ENCODE results near the gene CXCL13. TPM values are rescaled to one million over a fixed set of nuclear protein-coding genes. Genes with fewer than 3 reads are reported as not detected.
"Not testable (repeated sequence)": the region's sequence is repeated elsewhere in the genome, so short reads cannot be mapped to it uniquely, and the experiment has no call there.

Gene CXCL13
- total RNA-seq, 1 experiment from 2014 or later = not detected

DNA sequence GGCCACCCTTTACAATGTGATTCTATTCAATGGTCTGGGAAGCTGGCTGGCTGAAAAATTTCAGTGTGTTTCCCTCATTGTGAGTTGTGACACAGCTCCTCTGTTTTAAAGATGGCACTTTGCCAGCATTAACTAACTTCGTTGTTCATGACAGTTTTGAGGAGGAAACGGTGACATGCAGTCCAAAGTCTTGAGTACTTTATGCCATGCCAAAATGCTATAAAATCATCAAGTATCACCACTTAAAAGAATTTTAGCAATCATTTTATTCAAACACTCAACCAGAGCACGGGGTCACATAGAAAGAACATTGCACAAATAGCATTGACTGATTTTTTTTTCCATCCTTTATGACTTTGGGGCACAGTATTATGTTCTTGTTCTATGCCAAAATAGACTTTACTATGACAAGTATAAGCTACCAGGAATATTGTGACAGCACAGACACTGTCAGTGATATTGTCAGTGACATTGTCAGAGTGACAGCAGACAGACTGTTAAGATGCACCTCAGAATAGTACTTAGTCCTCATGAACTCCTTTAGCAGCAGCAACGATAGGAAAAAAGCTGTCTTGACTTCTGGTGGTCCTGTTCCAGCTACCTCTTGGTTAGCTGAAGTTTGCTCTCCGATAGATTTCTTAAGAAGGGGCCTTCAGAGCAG is 46.7 kb downstream of the CXCL13 start:
- H3K4me1 ChIP-seq (ENCODE audit: control insufficient read depth, insufficient read depth, low read length) = no peaks in the 10 kb centered on the region
- no peaks in the 10 kb centered on the region for H3K36me3 ChIP-seq (ENCODE audit: control insufficient read depth, insufficient read depth, low read length)
- DNase-seq (ENCODE audit: low read depth, low spot score) (no peak), ATAC-seq (no peak)
- intact Hi-C loops (cut with micrococcal nuclease; ENCODE audit: unreplicated experiment) = no loop called here
- no peak overlapping the region for H3K27ac ChIP-seq (ENCODE audit: low read length)
- H3K27me3 ChIP-seq (ENCODE audit: control insufficient read depth, insufficient read depth, low read length) = no peaks in the 10 kb centered on the region
- BruUV-seq (replicated peaks) = no TSS peak
- CTCF ChIA-PET = no interaction called here
- no peak overlapping the region for H3K4me3 ChIP-seq (ENCODE audit: low read depth in 2 of 2, low read length in 2 of 2)
- POLR2A ChIA-PET = no interaction called here
- no peaks in the 10 kb centered on the region for H3K9me3 ChIP-seq (ENCODE audit: control insufficient read depth, insufficient read depth, low read depth, low read length)
- TF ChIP-seq, protein P1, sequence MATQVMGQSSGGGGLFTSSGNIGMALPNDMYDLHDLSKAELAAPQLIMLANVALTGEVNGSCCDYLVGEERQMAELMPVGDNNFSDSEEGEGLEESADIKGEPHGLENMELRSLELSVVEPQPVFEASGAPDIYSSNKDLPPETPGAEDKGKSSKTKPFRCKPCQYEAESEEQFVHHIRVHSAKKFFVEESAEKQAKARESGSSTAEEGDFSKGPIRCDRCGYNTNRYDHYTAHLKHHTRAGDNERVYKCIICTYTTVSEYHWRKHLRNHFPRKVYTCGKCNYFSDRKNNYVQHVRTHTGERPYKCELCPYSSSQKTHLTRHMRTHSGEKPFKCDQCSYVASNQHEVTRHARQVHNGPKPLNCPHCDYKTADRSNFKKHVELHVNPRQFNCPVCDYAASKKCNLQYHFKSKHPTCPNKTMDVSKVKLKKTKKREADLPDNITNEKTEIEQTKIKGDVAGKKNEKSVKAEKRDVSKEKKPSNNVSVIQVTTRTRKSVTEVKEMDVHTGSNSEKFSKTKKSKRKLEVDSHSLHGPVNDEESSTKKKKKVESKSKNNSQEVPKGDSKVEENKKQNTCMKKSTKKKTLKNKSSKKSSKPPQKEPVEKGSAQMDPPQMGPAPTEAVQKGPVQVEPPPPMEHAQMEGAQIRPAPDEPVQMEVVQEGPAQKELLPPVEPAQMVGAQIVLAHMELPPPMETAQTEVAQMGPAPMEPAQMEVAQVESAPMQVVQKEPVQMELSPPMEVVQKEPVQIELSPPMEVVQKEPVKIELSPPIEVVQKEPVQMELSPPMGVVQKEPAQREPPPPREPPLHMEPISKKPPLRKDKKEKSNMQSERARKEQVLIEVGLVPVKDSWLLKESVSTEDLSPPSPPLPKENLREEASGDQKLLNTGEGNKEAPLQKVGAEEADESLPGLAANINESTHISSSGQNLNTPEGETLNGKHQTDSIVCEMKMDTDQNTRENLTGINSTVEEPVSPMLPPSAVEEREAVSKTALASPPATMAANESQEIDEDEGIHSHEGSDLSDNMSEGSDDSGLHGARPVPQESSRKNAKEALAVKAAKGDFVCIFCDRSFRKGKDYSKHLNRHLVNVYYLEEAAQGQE (IDR thresholded peaks at IDR 0.05; ENCODE audit: insufficient read depth in 1 of 2, low read depth in 2 of 2, low read length in 1 of 2) = no peak
- in situ Hi-C loops (cut with HindIII; ENCODE audit: low pct_unique_long_range_greater_than_20kb, low sequenced_read_pairs) = no loop called here

DNA sequence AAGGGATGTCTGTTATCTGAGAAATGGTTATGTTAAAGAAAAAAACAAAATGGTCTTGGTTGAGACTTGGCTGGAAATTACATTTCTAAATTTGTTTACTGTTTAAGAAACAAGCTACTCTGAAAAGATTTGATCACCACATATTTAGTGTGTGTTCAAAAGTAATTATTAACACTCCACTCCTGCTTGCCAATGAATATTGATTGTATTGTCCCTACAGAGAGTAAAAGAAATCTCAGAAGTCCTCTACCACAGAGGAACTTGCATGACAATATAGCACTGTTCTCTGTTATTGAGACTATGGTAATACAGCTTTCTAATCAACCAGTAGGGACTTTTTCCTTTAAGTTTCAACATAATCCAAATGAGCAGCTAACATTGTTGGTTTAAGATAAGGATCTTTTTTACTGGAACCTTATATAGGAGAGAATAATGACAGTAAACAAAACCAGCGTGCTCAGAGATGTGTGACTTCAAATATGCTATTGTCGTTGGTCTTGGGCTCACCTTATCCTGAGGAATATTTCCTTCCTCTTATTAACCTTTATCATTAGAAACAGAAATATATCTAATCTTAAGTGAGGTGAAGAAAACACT is 47.6 kb downstream of the CXCL13 start:
- CTCF ChIA-PET = no interaction called here
- no TSS peak for BruUV-seq (replicated peaks)
- intact Hi-C loops (cut with micrococcal nuclease; ENCODE audit: unreplicated experiment) = no loop called here
- Histone ChIP-seq H3K27me3 (ENCODE audit: control insufficient read depth, insufficient read depth, low read length) (no peaks in the 10 kb centered on the region), H3K4me3 (ENCODE audit: low read depth in 2 of 2, low read length in 2 of 2) (no peak overlapping the region), H3K27ac (ENCODE audit: low read length) (no peak overlapping the region), H3K4me1 (ENCODE audit: control insufficient read depth, insufficient read depth, low read length) (no peaks in the 10 kb centered on the region), H3K9me3 (ENCODE audit: control insufficient read depth, insufficient read depth, low read depth, low read length) (no peaks in the 10 kb centered on the region), H3K36me3 (ENCODE audit: control insufficient read depth, insufficient read depth, low read length) (no peaks in the 10 kb centered on the region)
- in situ Hi-C loops (cut with HindIII; ENCODE audit: low pct_unique_long_range_greater_than_20kb, low sequenced_read_pairs) = no loop called here
- ATAC-seq (no peak), DNase-seq (ENCODE audit: low read depth, low spot score) (no peak)
- POLR2A ChIA-PET = no interaction called here
- TF ChIP-seq POLR2AphosphoS5 (IDR thresholded peaks at IDR 0.05; ENCODE audit: low read depth, low read length) (no peak), SIN3A (IDR thresholded peaks at IDR 0.05; ENCODE audit: borderline replicate concordance, insufficient read depth, low read depth, low read length) (no peak), TCF7L2 (IDR thresholded peaks at IDR 0.05; ENCODE audit: low read depth, low read length) (no peak)
- TF ChIP-seq, protein P2, sequence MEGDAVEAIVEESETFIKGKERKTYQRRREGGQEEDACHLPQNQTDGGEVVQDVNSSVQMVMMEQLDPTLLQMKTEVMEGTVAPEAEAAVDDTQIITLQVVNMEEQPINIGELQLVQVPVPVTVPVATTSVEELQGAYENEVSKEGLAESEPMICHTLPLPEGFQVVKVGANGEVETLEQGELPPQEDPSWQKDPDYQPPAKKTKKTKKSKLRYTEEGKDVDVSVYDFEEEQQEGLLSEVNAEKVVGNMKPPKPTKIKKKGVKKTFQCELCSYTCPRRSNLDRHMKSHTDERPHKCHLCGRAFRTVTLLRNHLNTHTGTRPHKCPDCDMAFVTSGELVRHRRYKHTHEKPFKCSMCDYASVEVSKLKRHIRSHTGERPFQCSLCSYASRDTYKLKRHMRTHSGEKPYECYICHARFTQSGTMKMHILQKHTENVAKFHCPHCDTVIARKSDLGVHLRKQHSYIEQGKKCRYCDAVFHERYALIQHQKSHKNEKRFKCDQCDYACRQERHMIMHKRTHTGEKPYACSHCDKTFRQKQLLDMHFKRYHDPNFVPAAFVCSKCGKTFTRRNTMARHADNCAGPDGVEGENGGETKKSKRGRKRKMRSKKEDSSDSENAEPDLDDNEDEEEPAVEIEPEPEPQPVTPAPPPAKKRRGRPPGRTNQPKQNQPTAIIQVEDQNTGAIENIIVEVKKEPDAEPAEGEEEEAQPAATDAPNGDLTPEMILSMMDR (IDR thresholded peaks at IDR 0.05) = no peak
- TF ChIP-seq, protein P1 (IDR thresholded peaks at IDR 0.05; ENCODE audit: insufficient read depth in 1 of 2, low read depth in 2 of 2, low read length in 1 of 2) = no peak

DNA sequence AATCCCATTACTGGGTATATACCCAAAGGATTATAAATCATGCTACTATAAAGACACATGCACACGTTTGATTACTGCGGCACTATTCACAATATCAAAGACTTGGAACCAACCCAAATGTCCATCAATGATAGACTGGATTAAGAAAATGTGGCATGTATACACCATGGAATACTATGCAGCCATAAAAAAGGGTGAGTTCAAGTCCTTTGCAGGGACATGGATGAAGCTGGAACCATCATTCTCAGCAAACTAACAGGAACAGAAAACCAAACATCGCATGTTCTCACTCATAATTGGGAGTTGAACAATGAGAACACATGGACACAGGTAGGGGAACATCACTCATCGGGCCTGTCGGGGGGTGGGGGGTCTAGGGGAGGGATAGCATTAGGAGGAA is 54.7 kb downstream of the CXCL13 start:
- DNase-seq (ENCODE audit: low read depth, low spot score); H3K27me3 ChIP-seq (ENCODE audit: control insufficient read depth, insufficient read depth, low read length); intact Hi-C loops (cut with micrococcal nuclease; ENCODE audit: unreplicated experiment); BruUV-seq (replicated peaks); H3K4me3 ChIP-seq (ENCODE audit: low read depth in 2 of 2, low read length in 2 of 2); H3K9me3 ChIP-seq (ENCODE audit: control insufficient read depth, insufficient read depth, low read depth, low read length); H3K4me1 ChIP-seq (ENCODE audit: control insufficient read depth, insufficient read depth, low read length); ATAC-seq; H3K36me3 ChIP-seq (ENCODE audit: control insufficient read depth, insufficient read depth, low read length); CTCF ChIA-PET; in situ Hi-C loops (cut with HindIII; ENCODE audit: low pct_unique_long_range_greater_than_20kb, low sequenced_read_pairs); POLR2A ChIA-PET; H3K27ac ChIP-seq (ENCODE audit: low read length): not testable (repeated sequence)

All from Panc1 (cell line).